Cardiac fibroblast (primary cell): ENCODE data around the gene DPP6.

ENCODE experiments used
- DNase-seq, 2 donors: peaks; one replicate each; pipeline versions ENCODE4 v3.0.0 to v3.0.0-alpha.2; 2010; ENCODE audit warnings: low read depth in 2 of 2
- H3K4me3 ChIP-seq, 2 donors: replicated peaks in 1 of 2; 1 replicate in 1 of 2; 2 replicates in 1 of 2; pipeline ENCODE4 v1.5.1; 2011; ENCODE audit warnings: low read depth in 2 of 2, low read length in 2 of 2, mild to moderate bottlenecking in 2 of 2, moderate library complexity in 1 of 2
- TF ChIP-seq, protein P1 (sequence below): IDR thresholded peaks from one replicate; pipeline ENCODE4 v1.5.1; 2011; ENCODE audit warnings: low read depth, mild to moderate bottlenecking, low read length, inconsistent platforms

Gene DPP6

DNA sequence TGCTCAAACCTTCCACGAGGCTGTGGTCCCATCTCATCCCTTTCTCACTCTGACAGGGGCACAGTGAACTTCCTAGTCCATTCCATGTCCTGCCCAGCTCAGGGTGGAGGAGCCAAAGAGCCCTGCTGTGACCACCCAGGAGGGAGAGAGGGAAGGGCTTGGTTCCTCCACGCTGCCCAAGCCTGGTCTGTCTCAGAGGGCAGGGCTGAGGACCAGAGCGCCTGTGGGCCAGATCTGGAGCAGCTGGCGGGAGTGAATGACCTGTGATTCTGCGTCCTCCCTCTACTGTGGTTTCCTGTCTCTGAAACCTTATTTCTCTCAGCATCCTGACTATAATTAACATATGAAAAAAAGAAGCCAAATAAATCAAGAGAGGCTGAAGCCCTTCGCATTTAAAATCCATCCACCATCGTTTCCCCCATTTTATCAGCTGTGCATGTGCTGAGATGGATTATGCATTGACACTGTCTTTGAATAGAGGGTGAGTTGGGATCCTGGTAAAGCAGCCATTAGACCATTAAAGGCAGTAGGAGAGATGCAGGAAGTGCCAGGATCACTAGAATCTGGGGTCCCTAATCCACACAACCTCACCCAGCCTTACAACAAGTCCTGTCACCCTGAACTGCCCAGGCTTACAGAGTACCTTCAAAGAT lies 165.6 kb downstream of the DPP6 start:
- DNase-seq, result no peak
- TF ChIP-seq, protein P1, sequence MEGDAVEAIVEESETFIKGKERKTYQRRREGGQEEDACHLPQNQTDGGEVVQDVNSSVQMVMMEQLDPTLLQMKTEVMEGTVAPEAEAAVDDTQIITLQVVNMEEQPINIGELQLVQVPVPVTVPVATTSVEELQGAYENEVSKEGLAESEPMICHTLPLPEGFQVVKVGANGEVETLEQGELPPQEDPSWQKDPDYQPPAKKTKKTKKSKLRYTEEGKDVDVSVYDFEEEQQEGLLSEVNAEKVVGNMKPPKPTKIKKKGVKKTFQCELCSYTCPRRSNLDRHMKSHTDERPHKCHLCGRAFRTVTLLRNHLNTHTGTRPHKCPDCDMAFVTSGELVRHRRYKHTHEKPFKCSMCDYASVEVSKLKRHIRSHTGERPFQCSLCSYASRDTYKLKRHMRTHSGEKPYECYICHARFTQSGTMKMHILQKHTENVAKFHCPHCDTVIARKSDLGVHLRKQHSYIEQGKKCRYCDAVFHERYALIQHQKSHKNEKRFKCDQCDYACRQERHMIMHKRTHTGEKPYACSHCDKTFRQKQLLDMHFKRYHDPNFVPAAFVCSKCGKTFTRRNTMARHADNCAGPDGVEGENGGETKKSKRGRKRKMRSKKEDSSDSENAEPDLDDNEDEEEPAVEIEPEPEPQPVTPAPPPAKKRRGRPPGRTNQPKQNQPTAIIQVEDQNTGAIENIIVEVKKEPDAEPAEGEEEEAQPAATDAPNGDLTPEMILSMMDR, result no peak
- H3K4me3 ChIP-seq, result no peak overlapping the region

- TF ChIP-seq, protein P1, result no peak
- no peak for DNase-seq
Measured at GRCh38 chr7:154231732-154232131, 179.5 kb downstream of the DPP6 start.

DNA sequence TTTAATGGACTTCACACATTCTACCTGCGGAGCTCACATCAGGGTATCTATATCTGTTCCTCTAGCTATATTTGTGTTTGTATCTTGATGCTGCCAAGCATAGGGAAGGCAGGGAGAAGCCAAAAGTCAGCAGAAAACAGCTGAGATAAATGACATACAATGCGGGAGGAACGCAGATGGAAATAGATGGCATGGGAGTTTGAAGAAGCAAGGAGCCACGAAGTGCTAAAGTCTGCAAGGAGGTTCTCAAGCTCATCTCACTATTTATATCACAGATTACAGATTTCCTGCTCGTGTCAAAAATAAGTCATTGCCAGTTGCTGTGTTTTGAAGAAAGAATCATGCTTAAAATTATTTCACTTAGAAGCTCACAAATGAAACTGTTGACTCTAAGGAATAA lies 180.5 kb downstream of the DPP6 start:
- DNase-seq, result no peak
- no peak overlapping the region for H3K4me3 ChIP-seq
- TF ChIP-seq, protein P1, result no peak

More at GRCh38 chr7:154231732-154232131, 179.5 kb downstream of the DPP6 start:
- H3K4me3 ChIP-seq, result no peak overlapping the region

- no peak for DNase-seq
- no peak overlapping the region for H3K4me3 ChIP-seq
- TF ChIP-seq, protein P1, result no peak
Measured at GRCh38 chr7:154241988-154242387, 189.8 kb downstream of the DPP6 start.

DNA sequence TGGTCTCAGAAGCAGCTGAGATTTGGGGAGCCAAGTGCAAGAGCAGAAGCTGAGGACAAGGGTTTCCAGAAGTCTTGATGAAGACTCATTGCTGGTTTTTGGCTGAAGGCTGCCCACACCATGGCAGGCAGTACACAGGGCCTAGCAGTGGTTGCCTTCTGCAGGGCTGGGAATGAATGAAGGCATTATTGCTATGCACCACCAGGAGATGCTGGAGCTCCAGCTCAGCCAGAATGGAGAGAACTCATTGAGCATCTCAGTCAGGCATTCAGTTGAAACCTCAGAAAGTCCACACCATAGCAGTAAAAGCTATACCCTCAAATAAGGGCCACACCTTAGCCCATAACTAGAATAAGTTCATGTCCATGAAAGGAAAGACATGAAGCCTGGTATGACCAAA lies 190.5 kb downstream of the DPP6 start:
- TF ChIP-seq, protein P1, result no peak
- H3K4me3 ChIP-seq, result no peak overlapping the region
- DNase-seq, result no peak

GRCh38 chr7:154252046-154252445 lies 199.8 kb downstream of the DPP6 start:
- H3K4me3 ChIP-seq, result no peak overlapping the region
- TF ChIP-seq, protein P1, result no peak
- no peak for DNase-seq

DNA sequence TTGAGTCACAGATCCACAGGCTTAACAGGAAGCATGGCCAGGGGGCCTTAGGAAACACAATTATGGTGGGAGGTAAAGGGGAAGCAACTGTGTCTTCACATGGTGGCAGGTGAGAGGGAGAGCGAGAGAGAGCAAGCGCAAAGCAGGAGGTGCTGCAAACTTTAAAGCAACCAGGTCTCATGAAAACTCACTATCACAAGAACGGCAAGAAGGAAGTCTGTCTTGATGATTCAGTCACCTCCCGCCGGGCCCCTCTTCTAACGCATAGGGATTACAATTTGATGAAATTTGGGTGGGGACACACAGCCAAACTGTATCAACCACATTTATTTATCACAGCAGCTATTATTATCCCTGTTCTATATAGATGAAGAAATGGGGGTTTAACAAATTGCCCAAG lies 201.6 kb downstream of the DPP6 start:
- no peak for DNase-seq
- no peak overlapping the region for H3K4me3 ChIP-seq
- TF ChIP-seq, protein P1, result no peak
